ENCODE measurements around the gene MRPS23. TPM values are rescaled to one million over a fixed set of nuclear protein-coding genes. Genes with fewer than 3 reads are reported as not detected.

Gene MRPS23
- total and polyA plus RNA-seq, 10 donors, result 7.3 to 29.2 (median 23.3) TPM

GRCh38 chr17:57864273-57864672 is 14.4 kb upstream of the MRPS23 start:
- TF ChIP-seq POLR2A (IDR thresholded peaks at IDR 0.05) (no peak), POLR2AphosphoS5 (IDR thresholded peaks at IDR 0.05) (no peak), CTCF (IDR thresholded peaks at IDR 0.05 in 8 of 11, conservative IDR thresholded peaks at IDR 0.05 in 3 of 11) (no peak)
- Histone ChIP-seq H3K36me3 (peaks cover 0 to 19% (median 0%) of the 10 kb centered on the region in 6 donors), H3K4me1 (peaks cover 22 to 62% (median 44%) of the 10 kb centered on the region in 6 donors), H3K9me3 (no peaks in the 10 kb centered on the region), H3K27ac (no peak overlapping the region), H3K4me3 (no peak overlapping the region), H3K27me3 (replicated peaks in 1 of 7) (peaks cover 0 to 38% (median 8%) of the 10 kb centered on the region in 7 donors)
- DNase-seq, result no peak
- 86 to 91% (median 90%) methylated on average over 8 of the region's 8 CpGs for WGBS, 5 donors
- intact Hi-C loops (cut with DNase I; ENCODE audit: low total_unique reads), result no loop called here

DNA sequence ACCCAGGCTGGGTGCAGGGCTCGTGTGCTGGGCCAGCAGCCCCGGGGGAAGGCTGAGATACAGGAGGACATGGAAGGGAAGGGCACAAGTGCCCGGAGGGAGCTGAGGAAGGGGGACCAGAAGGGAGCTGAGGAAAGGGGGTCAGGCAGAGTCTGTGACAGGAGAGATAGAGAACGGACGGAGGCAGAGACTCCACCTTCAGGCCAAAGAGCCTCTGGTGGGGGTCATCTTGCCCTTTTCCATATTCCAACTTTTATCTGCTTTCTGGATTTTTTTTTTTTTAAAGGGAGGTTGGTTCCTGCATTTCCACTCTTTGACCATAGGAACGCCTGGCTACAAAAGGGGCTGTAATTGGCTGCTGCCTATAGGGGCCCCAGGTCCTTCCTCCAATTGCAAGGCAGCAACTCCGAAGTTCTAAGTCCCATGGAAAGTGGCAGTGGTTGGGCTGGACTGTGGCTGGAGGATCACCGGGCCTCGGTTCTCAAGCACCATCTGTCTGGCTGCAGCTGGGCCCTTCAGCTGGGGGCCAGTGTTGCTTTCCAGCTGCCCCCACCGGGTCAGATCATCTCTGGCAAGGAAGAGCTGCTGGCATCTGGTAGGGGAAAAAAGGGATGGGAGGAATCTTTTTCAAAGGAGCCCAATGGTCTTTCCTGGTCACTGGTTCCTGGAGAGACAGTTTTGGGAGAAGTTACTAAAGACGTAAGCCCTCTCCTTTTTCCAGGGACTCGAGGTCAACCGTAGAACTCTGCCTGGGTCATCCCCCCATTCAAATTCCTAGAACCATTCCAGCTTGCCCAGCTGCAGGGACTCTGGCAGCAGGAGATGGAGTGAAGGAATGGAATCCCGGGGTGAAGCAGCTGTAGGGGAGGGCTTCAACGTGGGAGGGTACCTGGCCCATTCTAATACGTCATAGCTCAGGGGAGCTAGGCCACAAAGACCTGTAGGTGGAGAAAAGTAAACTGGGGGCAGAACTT is 13.1 kb upstream of the MRPS23 start:
- Histone ChIP-seq H3K27me3 (replicated peaks in 1 of 7) (peaks cover 0 to 48% (median 8%) of the 10 kb centered on the region in 7 donors), H3K4me1 (peaks cover 12 to 57% (median 37%) of the 10 kb centered on the region in 6 donors), H3K9me3 (no peaks in the 10 kb centered on the region), H3K36me3 (peaks cover 0 to 15% (median 0%) of the 10 kb centered on the region in 6 donors), H3K27ac (no peak overlapping the region), H3K4me3 (no peak overlapping the region)
- TF ChIP-seq CTCF (IDR thresholded peaks at IDR 0.05 in 8 of 11, conservative IDR thresholded peaks at IDR 0.05 in 3 of 11), result no peak
- no peak for TF ChIP-seq POLR2A (IDR thresholded peaks at IDR 0.05)
- no peak for TF ChIP-seq POLR2AphosphoS5 (IDR thresholded peaks at IDR 0.05)
- no peak for DNase-seq
- intact Hi-C loops (cut with DNase I; ENCODE audit: low total_unique reads), result no loop called here
- 86 to 92% (median 87%) methylated on average over 16 of the region's 16 CpGs for WGBS, 5 donors

- peak overlapping the region in 6 of 8 donors; percentile 39 to 85 (median 72) for H3K27ac ChIP-seq
- peaks cover 12 to 53% (median 33%) of the 10 kb centered on the region in 6 donors for H3K4me1 ChIP-seq
- peak; percentile 85 for DNase-seq
- intact Hi-C loops (cut with DNase I; ENCODE audit: low total_unique reads), result no loop called here
- H3K9me3 ChIP-seq, result no peaks in the 10 kb centered on the region
- WGBS, 5 donors, result 19 to 53% (median 26%) methylated on average over 16 to 58 of the region's 58 CpGs
- H3K4me3 ChIP-seq, result peak overlapping the region; percentile 2 to 70 (median 38)
- TF ChIP-seq POLR2A (IDR thresholded peaks at IDR 0.05) (no peak), POLR2AphosphoS5 (IDR thresholded peaks at IDR 0.05) (peak in 2 of 3 donors; percentile 65 to 77), CTCF (IDR thresholded peaks at IDR 0.05 in 8 of 11, conservative IDR thresholded peaks at IDR 0.05 in 3 of 11) (no peak)
- H3K36me3 ChIP-seq, result peaks cover 0 to 15% (median 0%) of the 10 kb centered on the region in 6 donors
- H3K27me3 ChIP-seq (replicated peaks in 1 of 7), result peaks cover 0 to 48% (median 8%) of the 10 kb centered on the region in 7 donors
Measured at GRCh38 chr17:57861790-57862693, 12.2 kb upstream of the MRPS23 start.
